ENCODE results near the gene RAD54L. TPM values are rescaled to one million over a fixed set of nuclear protein-coding genes. Genes with fewer than 3 reads are reported as not detected.

Gene RAD54L
- total RNA-seq, 1 donor from 2014 or later = 22.2 TPM

DNA sequence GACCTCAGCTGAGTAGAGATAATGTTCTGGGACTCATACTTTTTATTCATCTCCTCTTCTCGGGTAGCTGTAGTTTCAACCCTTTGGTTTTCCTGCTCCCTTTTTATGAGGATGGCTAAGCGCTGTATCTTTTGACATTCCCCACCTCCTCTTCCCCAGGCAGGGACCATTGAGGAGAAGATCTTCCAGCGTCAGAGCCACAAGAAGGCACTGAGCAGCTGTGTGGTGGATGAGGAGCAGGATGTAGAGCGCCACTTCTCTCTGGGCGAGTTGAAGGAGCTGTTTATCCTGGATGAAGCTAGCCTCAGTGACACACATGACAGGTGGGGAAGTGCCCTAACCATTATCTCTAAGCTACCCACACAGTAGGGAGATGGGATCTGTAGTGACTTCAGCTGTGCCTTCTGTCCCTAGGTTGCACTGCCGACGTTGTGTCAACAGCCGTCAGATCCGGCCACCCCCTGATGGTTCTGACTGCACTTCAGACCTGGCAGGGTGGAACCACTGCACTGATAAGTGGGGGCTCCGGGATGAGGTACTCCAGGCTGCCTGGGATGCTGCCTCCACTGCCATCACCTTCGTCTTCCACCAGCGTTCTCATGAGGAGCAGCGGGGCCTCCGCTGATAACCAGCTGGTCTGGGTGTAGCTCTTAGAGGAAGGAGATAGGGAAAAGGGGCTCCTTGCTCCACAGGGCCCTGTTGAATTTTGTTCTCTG is 30.3 kb downstream of the RAD54L start:
- no peak for DNase-seq (ENCODE audit: low spot score)
- Histone ChIP-seq H3K9ac (no peak overlapping the region), H3K79me2 (ENCODE audit: low read depth) (no peaks in the 10 kb centered on the region), H2AFZ (replicated peaks) (no peak overlapping the region), H3K27ac (no peak overlapping the region), H3K4me2 (no peak overlapping the region), H3F3A (ENCODE audit: low read depth) (peaks cover 13% of the 10 kb centered on the region), H3K9me3 (ENCODE audit: low read depth) (no peaks in the 10 kb centered on the region), H3K36me3 (peaks cover 10% of the 10 kb centered on the region), H4K20me1 (ENCODE audit: low read depth) (no peaks in the 10 kb centered on the region), H3K4me1 (no peaks in the 10 kb centered on the region), H3K27me3 (no peaks in the 10 kb centered on the region), H3K4me3 (no peak overlapping the region)
- peaks cover 57% of the 10 kb centered on the region for H3K36me3 Mint-ChIP-seq
- no peak overlapping the region for H3K27ac Mint-ChIP-seq
- TF ChIP-seq EZH2 (IDR thresholded peaks at IDR 0.05) = no peak
- TF ChIP-seq, protein P1, sequence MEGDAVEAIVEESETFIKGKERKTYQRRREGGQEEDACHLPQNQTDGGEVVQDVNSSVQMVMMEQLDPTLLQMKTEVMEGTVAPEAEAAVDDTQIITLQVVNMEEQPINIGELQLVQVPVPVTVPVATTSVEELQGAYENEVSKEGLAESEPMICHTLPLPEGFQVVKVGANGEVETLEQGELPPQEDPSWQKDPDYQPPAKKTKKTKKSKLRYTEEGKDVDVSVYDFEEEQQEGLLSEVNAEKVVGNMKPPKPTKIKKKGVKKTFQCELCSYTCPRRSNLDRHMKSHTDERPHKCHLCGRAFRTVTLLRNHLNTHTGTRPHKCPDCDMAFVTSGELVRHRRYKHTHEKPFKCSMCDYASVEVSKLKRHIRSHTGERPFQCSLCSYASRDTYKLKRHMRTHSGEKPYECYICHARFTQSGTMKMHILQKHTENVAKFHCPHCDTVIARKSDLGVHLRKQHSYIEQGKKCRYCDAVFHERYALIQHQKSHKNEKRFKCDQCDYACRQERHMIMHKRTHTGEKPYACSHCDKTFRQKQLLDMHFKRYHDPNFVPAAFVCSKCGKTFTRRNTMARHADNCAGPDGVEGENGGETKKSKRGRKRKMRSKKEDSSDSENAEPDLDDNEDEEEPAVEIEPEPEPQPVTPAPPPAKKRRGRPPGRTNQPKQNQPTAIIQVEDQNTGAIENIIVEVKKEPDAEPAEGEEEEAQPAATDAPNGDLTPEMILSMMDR (IDR thresholded peaks at IDR 0.05) = no peak
- no peak for TF ChIP-seq EZH2phosphoT487 (IDR thresholded peaks at IDR 0.05)
- no peak overlapping the region for H3K4me3 Mint-ChIP-seq
- H3K4me1 Mint-ChIP-seq = no peaks in the 10 kb centered on the region
- H3K9me3 Mint-ChIP-seq = no peaks in the 10 kb centered on the region
- H3K27me3 Mint-ChIP-seq (ENCODE audit: insufficient read depth, low read depth) = peaks cover 3% of the 10 kb centered on the region

DNA sequence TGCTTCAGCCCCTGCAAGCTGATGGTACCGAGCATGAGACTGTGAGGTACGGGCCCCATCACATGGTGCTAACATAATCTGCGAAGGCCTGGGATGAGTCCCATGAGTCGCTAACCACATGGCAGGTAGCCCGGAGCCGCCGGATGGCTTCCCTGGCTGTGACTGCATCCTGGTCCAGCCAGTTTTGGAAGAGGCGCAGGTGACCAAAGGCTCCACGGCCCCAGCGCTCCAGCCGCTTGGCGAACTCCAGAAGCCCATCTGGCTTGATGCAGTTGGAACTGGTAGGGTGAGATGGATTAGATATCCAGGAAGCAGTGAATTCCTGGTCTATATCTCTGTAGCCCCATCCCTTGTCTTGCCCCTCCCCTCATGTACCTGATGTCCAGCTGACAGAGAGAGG is 31.2 kb downstream of the RAD54L start:
- Mint-ChIP-seq H3K4me1 (no peaks in the 10 kb centered on the region), H3K9me3 (no peaks in the 10 kb centered on the region), H3K27me3 (ENCODE audit: insufficient read depth, low read depth) (peaks cover 3% of the 10 kb centered on the region), H3K4me3 (no peak overlapping the region), H3K36me3 (peaks cover 55% of the 10 kb centered on the region), H3K27ac (no peak overlapping the region)
- Histone ChIP-seq H3K27me3 (no peaks in the 10 kb centered on the region), H4K20me1 (ENCODE audit: low read depth) (no peaks in the 10 kb centered on the region), H3K79me2 (ENCODE audit: low read depth) (no peaks in the 10 kb centered on the region), H3K4me2 (no peak overlapping the region), H3K4me3 (no peak overlapping the region), H3K9me3 (ENCODE audit: low read depth) (no peaks in the 10 kb centered on the region), H2AFZ (replicated peaks) (no peak overlapping the region), H3K9ac (no peak overlapping the region), H3F3A (ENCODE audit: low read depth) (peaks cover 17% of the 10 kb centered on the region), H3K27ac (no peak overlapping the region), H3K4me1 (no peaks in the 10 kb centered on the region), H3K36me3 (peaks cover 4% of the 10 kb centered on the region)
- no peak for TF ChIP-seq EZH2phosphoT487 (IDR thresholded peaks at IDR 0.05)
- TF ChIP-seq, protein P1 (IDR thresholded peaks at IDR 0.05) = no peak
- DNase-seq (ENCODE audit: low spot score) = no peak

DNA sequence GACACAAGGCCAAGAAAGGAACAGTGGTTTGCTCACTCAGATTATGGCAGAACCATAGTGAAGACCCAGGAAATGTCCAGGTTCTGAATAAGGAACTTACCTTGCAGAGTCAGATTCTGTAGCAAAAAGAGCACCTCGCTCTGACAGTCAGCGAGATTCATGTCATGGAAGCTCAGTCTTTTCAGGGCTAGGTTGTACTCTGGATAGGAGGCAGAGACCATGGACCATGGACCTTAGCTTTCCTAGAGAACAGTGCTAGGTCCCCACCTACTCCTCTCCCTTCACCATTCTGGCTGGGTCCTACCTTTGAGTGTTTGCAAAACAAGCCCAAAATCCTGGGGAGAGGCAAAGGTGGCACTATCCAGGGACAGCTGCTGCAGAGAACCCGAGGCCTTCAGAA is 32.5 kb downstream of the RAD54L start:
- H3K27me3 ChIP-seq = no peaks in the 10 kb centered on the region

More for the DNA sequence above, 32.5 kb downstream of the RAD54L start:
- Histone ChIP-seq H3K27ac (peak overlapping the region; percentile 26), H3K4me2 (no peak overlapping the region), H3K4me1 (no peaks in the 10 kb centered on the region), H2AFZ (replicated peaks) (no peak overlapping the region), H3K36me3 (no peaks in the 10 kb centered on the region), H3K9me3 (ENCODE audit: low read depth) (no peaks in the 10 kb centered on the region), H4K20me1 (ENCODE audit: low read depth) (peaks cover 1% of the 10 kb centered on the region), H3K79me2 (ENCODE audit: low read depth) (no peaks in the 10 kb centered on the region), H3K9ac (no peak overlapping the region), H3K4me3 (no peak overlapping the region), H3F3A (ENCODE audit: low read depth) (peaks cover 17% of the 10 kb centered on the region)
- Mint-ChIP-seq H3K27me3 (ENCODE audit: insufficient read depth, low read depth) (peaks cover 3% of the 10 kb centered on the region), H3K4me3 (no peak overlapping the region), H3K36me3 (peaks cover 50% of the 10 kb centered on the region), H3K27ac (no peak overlapping the region), H3K9me3 (no peaks in the 10 kb centered on the region), H3K4me1 (no peaks in the 10 kb centered on the region)
- no peak for DNase-seq (ENCODE audit: low spot score)
- TF ChIP-seq, protein P1 (IDR thresholded peaks at IDR 0.05) = no peak
- TF ChIP-seq EZH2 (IDR thresholded peaks at IDR 0.05) = no peak
- no peak for TF ChIP-seq EZH2phosphoT487 (IDR thresholded peaks at IDR 0.05)

Data from neural progenitor cell (in vitro differentiated cells).